HG03354 (cell line): ENCODE data around the gene CACNA1C.

ENCODE experiments used
- ATAC-seq: cut with Tn5 transposase; IDR thresholded peaks from one replicate; pipeline ENCODE4 v1.9.1; 2021; ENCODE audit warnings: mild to moderate bottlenecking; ENCODE audit not compliant: unreplicated experiment, poor library complexity, severe bottlenecking

The CACNA1C gene

GRCh38 chr12:2411011-2411410 is 358.2 kb downstream of the CACNA1C start:
- ATAC-seq, result no peak

- ATAC-seq, result no peak
Observed at GRCh38 chr12:2411616-2412304, 359.0 kb downstream of the CACNA1C start.

GRCh38 chr12:2412305-2412643 is 359.5 kb downstream of the CACNA1C start:
- ATAC-seq, result no peak

GRCh38 chr12:2413301-2413700 is 360.5 kb downstream of the CACNA1C start:
- no peak for ATAC-seq

GRCh38 chr12:2413999-2414792 is 361.4 kb downstream of the CACNA1C start:
- no peak for ATAC-seq

- no peak for ATAC-seq
Observed at GRCh38 chr12:2414810-2415567, 362.2 kb downstream of the CACNA1C start.

GRCh38 chr12:2415568-2415944 is 362.8 kb downstream of the CACNA1C start:
- no peak for ATAC-seq

- no peak for ATAC-seq
Observed at GRCh38 chr12:2416158-2416557, 363.4 kb downstream of the CACNA1C start.

GRCh38 chr12:2417481-2418160 is 364.8 kb downstream of the CACNA1C start:
- ATAC-seq, result no peak

- ATAC-seq, result no peak
Observed at GRCh38 chr12:2418579-2418978, 365.8 kb downstream of the CACNA1C start.

GRCh38 chr12:2422591-2422990 is 369.8 kb downstream of the CACNA1C start:
- no peak for ATAC-seq

- no peak for ATAC-seq
Observed at GRCh38 chr12:2429032-2429431, 376.2 kb downstream of the CACNA1C start.

GRCh38 chr12:2431810-2432209 is 379.0 kb downstream of the CACNA1C start:
- ATAC-seq, result no peak

GRCh38 chr12:2432856-2433255 is 380.1 kb downstream of the CACNA1C start:
- no peak for ATAC-seq

GRCh38 chr12:2435511-2435910 is 382.7 kb downstream of the CACNA1C start:
- ATAC-seq, result no peak

GRCh38 chr12:2439332-2440100 is 386.7 kb downstream of the CACNA1C start:
- ATAC-seq, result no peak

GRCh38 chr12:2443776-2444175 is 391.0 kb downstream of the CACNA1C start:
- ATAC-seq, result no peak

- ATAC-seq, result no peak
Observed at GRCh38 chr12:2445968-2446367, 393.2 kb downstream of the CACNA1C start.

- ATAC-seq, result no peak
Observed at GRCh38 chr12:2447861-2448260, 395.1 kb downstream of the CACNA1C start.
